SIG-M5 treated with dmso at 0.1 percent for 504 hours (cell line): ENCODE measurements around the gene PRR7.
A peak's percentile ranks its signal among the peaks of the same experiment; 100 is the strongest.

Source experiments
- DNase-seq: peaks from one replicate; lab custom pipeline; 2025; ENCODE audit not compliant: unreplicated experiment; lab: John Stamatoyannopoulos, UW

Gene PRR7

DNA sequence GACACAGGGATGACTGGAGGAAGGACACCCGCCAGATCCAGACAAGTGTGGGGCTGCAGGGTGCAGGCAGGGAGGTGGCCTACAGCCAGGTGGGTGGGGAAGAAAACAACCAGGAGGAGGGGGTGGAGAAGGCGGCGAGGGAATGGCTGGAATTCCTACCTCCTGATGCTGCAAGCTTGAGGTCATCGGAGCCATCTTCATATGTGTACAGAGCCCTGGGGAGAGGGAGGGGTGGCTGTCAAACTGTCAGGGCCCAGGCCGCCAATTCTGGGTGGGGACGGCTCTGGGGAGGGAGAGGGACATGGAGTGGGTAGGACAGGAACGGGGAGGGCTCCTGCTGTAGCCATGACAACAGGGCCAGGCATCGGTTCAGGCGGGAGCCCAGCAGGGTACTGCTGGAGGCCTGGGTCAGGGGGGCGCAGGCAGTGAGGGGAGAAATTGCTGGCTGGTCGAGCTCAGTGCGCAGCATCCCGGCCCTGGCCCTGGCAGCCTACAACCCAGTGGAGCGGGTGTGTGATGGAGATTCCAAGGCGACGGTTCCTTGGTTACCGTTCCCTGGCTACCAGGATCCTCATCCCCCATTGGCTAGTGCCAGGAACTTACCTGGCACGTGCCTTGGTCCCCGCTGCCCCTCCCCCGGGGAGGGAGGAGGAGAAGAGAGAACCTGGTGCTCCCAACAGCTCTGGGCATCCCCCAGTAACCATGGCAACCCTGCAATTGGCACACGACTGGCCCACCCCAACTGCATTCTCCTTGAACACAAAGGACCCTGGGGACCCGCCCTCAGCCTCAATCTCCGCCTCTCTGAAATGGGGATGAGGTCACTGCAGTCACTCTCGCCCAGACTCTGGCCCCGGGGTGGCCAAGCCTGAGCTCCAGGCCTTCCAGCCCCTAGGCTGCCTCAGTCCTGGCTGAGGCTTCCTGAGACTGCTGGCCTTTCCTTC is 22.3 kb downstream of the PRR7 start:
- no peak for DNase-seq

DNA sequence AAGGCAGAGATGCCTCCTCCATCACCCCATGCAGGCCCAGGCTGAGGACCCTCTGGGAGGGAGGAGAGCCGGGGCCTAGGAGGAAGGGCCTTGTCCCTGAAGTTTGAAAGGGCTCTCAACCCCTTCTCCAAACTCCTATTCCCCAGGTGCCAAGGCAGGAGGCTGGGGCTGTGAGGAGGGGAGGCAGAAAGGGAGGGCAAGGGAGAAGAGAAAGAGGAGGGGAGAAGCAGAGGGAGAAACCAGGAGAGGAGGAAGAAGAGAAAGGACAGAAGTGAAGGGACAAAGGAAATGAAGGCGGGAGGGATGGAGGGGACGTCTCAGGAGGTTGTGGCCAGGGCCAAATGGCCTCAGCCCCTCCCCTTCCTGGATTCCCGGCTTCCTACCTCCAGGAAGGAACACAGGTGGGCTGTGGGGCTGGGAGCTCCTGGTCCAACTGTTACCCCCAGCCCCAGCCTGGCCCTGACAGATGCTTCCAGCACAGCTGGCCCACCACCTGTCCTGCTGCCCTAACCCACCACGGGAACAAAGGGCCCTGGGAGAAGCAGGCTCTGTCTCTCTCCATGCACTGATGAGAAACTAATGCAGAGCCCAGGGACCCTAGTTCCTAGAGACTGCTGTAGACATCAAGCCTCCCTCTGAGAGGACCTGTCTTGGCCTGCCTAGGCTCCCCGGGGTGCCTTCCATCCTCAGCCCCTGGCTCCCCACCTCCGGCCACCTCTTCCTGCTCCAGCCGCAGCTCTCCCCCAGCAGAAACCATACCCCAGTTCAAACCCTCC is 23.3 kb downstream of the PRR7 start:
- DNase-seq: no peak

DNA sequence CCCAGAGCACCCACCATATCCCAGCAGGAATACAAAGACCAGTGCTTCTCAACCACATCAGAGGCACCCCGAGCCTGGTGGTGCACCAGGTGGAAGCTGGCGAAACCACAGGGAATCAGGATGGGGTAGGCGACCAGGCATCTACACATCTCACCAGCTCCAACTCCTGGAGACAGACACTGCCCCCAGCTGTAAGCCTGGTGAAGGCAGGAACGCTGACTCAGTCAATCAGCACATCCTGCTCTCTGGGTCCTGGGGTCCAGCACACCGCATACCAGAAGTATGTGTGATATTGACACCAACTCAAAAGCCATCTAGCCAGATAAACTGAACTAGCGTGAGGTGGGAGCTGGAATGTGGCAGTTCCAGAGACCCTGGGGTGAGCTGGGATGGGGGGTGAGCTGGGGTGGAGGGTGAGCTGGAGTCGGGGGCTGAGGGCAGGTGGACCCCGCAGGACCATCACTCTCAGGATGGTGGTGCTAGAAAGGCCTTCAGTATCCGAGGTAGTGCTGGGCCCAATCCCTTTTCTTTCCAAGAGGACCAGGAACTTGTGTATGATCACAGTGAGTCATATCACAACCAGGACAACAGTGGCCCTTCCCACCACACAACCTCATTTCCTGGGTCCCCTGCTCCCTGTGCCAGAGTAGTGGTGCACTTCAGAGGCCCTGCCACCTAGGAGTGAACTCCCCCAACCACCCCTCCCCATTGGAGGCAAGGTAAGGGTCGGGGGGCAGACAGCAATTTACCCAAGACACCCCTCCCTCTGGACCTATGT is 24.3 kb downstream of the PRR7 start:
- no peak for DNase-seq

DNA sequence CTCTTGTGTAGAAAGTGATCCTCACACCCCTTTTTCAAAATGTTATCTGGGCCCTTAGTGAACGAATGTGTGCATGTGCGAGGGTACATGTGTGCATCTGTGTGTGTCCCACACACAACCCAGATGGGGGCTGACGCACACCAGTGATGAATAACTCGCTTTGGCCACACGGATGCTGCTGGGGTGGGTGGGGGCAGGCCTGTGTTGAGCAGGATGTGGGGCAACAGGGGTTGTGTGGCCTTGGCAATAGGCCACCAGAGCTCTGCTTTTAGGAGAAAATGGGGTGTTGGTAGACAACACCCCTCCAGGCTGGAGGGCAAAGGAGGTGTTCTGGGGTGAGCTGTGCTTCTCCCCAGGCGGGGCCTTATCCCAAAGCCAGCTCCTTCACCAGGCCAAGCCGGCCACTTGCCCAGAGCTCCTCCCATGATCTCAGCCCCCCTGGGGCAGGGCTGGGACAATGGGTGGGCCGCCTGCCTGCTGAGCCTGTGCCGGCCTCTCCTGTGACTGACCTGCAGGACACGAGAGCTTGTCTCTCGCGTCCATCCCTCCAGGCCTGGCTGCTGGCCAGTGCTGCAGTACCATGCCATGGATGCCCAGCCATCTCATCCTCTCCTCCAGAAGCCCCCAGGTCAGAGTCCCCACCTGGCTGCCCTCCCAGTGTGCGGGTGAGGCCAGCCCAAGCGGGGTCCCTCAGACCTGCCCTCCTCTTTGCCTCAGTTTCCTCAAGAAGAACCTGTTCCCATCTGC is 25.2 kb downstream of the PRR7 start:
- no peak for DNase-seq

DNA sequence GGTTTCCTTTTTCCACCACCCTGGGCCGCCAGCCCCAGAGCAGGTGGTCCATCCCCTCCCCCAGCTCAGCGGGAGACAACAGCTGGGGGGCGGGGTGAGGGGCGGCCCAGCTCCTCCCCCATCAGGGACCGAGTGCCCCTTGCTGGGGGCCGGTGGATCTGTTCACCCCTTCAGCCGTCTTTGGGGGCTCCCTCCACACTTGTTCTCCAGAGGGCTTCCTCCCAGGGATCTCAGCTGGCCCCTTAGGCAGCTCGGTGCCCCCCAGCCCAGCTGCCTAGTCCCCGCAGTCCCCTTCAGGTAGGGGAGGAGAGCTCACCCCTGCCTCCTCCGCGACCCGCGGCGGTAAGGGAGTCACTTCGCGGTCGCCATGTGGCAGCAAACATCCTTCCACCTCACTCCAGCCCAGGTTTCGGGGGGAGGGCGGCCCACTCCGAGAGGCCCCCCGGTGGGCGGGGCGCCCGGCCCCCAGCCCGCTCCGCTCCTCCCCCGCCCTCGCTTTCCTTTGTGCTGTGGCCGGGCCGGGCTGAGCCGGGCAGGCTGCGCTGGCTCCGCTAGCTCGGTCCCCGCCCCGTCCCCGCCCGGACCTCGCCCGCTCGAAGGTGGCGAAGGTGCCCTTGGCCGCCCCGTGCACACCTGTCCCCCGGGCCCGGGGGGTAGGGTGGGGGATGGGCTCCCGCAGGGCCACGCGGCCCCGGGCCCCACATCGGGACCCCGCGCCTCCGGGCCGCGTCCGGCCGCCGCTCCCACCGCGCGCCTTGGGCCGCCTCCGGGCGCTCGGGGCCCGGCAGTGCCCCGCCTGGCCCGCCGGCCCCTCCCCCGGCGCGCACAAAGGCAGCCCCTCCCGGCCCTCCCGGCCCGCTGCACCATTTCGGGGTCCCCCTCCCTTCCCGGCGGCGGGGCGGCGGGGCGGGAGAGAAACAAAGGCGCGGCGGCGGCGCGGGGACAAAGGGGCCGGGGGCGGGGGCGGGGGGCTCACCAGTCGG is 26.1 kb downstream of the PRR7 start:
- no peak for DNase-seq

DNA sequence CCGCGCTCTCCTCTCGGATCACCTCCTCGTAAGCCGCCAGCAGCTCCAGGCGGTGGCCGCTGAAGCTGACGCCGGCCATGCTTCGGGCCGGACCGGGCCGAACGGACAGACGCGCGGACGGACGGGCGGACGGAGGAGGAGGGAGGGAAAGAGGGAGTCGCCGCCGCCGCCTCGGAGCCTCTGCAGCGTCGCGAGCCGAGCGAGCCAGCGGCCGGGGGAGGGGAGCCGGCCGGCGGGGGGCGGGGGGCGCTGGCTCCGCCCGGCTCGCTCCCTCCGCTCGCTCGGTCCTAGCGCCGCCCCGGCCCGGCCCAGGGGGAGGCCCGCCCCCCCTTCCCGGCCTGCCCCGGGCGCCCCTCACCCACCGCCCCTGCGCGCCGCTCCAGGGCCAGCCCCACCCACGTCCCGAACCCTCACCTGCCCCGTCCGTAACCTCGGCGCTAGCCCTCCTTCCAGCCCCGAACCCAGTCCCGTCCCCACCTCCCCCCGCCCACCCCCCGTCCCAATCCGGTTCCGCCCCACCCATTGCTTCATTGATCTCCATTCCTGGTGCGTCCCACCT is 26.9 kb downstream of the PRR7 start, which contains the start of gene DBN1:
DBN1 (minus strand) TSS at position 192 of the 559 bp plus-strand sequence; CDS start at position 79, 113 bp downstream.
- DNase-seq: no peak

DNA sequence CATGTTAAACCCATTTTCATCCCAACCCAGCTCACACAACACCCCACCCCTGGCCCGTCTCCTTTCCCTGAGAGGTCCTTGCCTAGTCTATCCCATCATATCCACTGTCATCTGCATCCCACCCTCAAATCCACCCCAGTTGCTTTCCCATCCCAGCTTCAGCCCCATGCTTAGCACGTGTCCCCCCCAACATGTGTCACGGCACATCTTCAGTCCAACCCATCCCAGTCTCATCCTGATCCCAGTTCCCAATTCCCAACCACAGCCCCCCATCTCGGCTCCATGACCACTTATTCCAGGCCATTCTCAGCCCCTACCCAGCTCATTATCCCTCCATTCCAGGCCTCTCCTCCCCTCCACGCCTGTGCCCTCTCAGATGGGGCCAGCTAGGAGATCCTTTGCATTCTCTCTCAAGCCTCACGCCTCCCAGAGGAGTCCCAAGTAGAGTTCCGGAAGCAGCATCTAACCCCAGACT is 27.4 kb downstream of the PRR7 start:
- no peak for DNase-seq

DNA sequence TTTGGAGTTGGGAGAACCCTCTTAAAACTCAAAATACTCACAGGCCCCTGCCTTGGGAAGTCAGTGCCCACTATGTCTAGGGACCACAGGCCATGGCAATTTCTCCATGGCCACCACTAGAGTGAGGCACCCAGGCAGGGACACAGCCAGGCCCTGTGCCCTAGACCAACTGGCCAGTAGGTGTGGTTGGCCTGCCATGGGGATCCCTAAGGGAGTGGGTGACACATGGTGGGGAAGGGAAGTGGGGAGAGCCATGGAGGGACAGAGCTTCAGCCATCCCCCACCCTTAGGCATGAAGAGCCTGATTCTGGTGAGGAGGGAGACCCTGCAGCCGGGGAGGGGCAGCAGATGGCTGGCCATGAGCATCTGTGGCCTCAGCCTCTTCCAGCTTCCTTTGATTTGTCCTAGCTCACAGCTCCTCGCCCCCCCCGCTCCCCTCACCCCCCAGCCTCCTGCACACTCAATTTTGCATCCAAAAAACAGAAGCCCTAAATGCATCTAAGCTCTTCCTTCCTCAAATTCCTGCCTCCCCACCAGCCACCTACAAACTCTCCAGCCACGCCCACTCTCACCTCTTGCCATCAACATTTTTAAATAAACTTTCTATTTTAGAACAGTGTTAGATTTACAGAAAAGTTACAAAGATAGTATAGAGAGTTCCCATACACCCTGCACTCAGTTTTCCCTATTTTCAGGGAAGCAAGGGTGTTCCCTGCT is 28.4 kb downstream of the PRR7 start:
- DNase-seq: peak; percentile 36

DNA sequence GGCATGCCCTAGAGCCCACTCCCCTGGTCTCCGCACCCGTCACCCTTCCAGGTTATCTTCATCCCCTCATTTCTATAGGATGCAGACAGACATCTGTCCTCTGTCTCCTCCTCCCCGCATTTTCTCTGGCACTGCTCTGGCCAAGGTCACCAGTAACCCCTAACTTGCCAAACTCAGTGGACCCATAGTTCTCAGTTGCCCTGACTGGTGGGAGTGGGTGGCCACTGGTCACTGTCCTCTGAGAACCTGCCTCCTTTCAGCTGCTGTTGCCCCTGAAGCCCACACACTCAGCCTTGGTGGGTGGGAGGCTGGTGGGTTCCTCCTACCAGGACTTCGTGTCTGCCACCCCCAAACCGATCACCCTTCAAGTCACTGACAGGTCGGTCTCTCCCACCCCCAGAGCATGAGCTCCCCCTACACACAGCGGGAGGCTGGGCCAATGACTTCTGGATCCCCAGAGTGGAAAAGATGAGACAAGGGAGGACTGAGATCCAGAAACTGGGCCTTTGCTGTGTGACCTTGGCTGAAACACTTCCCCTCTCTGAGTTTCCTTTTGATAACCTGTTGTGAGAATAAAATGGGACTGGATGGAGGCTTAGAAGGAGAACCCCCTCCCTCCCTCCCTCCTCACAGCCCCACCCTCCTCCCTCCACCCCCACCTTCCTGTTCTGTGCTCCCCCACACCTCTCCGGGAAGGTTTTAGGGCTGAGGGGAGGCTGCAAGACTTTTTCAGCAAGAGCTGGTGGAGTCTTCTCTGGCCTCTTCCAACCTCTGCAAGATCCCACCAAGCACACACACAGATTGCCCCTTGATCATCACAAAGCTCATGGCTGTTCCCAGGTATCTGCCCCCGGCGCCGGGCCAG is 29.2 kb downstream of the PRR7 start:
- no peak for DNase-seq

DNA sequence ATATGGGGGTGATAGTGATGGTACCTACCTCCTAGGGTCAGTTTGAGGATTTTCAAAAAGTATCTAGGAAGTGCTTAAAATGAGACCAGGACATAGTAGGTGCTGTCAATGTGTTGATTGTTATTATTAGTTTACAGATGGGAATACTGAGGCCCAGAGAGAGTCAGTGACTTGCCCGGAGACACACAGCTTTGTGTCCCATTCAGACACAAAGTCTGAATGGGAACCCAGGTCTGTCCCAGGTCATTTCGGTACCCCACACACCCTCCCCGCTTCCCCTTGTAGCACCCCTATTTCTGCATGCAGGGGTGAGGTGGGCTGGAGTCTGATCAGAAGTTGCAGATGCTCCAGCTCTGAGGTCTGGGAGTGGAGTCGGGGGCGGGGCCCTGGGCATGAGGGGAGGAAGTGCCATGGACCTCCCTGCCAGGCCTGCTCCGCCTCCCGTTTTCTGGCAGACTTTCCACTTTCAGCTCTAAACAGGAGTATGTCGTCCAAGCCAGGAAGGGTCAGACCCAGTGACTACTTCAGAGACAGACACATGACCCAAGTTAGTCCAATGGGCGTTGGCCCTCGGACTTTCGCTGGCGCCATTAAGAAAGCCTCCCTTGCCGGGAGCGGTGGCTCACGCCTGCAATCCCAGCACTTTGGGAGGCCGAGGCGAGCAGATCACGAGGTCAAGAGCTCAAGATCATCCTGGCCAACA is 30.1 kb downstream of the PRR7 start:
- no peak for DNase-seq

DNA sequence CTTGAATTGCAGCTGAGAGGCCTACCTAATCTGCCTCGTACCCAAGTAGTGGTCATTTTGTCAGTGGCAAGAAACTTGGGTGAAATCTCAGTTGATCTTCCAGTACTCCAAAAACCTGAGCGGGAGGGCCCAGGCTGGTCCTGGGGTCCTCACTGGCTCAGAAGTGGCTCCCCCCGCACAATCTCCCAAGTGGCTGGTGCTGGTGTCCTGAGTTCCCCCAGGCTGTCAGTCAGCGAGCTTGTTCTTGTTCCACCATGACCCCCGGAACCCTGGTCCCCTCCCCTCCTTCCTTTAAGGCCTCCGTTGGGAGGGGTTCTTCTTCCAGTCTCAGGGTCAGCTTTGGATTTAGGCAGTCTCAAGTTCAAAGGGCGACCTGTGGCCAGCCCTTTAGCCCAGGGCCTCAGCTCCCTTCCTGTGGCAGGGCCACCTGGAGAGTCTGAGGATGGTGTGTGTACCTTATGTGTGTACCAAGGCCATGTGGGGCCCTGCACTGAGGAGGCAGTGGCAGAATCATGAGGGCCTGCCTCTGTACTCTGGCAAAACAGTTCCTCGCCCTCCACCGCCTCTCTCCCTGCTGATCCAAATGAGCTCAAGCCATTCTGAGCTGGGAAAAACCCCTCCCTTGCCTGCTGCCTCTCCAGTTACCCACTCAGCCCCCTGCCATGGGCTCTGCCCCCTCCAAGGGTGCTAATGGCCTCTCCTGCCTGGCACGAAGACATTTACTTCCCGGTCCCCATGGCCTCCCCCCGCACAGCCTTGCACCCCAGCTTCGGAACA is 31.3 kb downstream of the PRR7 start:
- no peak for DNase-seq

DNA sequence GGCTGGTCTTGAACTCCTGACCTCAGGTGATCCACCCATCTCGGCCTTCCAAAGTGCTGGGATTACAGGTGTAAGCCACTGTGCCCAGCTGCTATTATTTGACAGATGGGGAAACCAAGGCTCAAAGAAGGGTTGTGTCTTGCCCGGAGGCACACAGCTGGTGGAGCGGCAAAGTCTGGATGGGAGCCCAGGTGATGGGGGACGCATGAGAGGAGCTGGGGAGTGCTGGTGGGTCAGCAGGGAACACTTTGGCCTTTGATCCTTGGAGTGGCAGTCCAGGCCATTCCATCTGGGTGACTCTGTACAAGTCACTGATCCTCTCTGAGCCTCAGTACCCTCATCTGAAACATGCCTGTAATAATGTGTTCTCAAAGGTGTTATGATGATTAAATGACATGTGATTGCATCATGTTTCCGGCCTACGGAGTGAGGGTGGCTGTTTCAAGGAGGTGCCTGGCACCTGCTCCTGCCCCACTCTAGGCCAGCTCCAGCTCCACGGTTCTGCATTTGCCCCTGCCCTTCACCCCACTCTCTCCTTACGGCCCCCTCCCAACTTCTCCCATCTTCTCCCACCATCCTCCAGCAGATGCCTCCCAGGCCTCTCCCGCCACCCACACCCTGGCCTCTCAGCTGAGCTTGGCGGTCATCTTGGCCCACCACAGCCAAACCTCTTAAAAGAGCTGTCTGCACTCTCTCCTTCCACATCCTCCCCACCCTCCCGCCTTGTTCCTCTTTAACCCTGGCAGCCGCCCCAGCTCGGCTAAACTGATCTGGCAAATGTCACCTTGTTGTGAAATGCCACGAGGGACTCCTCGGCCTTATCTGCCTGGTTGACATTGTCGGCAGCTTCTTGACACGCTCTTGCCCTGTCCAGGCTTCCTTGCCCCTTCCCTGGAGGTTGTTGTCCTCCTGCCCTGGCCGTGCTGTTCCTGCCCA is 32.4 kb downstream of the PRR7 start:
- peak; percentile 90 for DNase-seq

DNA sequence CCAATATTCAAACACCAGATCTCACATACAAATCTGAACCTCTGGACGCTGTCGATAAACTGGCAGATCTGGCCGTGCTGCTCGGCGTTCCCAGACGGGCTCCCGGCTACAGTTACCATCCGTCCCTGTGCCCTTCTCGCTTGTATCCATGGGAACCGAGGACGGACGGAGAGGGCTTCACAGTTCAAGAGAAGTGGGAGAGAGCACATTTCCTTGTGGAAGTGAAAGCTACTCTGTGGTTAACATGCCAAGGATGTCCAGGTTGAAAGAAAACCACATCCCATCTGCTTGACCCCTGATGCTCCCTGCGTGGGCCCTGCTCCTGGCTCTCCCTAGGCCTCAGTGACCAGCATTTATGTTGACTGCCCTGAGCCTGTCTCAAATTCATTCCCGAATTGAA is 33.2 kb downstream of the PRR7 start:
- DNase-seq: peak; percentile 33

DNA sequence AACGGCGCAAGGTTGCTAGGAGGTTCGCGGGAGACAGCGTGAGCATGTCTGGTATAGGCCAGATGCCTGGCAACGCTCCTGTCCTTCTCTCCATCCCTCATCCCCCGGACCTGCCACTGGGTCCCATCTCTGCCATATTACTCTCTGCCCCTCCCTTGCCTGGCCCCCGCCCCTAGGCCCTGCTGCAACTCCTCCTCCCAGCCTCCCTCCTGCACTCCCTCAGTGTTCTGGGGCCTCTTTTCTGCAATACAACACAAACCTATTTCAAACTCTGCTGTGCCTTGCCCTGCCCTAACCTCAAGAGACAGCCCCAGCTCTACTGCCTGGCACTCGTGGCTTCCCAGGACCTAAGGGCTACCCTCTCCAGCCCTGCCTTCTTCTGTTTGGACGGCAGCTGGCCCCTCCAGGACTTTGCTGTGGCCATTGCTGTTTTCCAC is 35.8 kb downstream of the PRR7 start:
- no peak for DNase-seq

DNA sequence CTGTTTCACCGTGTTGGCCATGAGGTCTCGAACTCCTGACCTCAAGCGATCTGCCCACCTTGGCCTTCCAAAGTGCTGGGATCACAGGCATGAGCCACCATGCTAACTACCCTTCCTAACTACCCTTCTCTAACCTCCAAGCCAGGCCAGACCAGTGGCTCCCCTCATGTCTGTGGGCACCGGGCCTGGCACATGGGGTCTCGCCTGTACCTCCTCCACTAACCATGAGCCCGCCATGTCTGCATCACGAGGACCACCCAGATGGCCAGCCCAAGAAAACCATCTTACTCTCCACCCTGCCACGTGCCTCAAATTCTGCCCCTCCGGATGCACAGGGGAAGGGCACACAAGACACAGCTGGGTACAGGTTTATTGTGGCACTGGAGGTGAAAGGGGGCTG is 36.4 kb downstream of the PRR7 start:
- no peak for DNase-seq
